ENCODE measurements around the gene PGBD2.
"Not testable (repeated sequence)": the region's sequence is repeated elsewhere in the genome, so short reads cannot be mapped to it uniquely, and the experiment has no call there.

Gene PGBD2, protein sequence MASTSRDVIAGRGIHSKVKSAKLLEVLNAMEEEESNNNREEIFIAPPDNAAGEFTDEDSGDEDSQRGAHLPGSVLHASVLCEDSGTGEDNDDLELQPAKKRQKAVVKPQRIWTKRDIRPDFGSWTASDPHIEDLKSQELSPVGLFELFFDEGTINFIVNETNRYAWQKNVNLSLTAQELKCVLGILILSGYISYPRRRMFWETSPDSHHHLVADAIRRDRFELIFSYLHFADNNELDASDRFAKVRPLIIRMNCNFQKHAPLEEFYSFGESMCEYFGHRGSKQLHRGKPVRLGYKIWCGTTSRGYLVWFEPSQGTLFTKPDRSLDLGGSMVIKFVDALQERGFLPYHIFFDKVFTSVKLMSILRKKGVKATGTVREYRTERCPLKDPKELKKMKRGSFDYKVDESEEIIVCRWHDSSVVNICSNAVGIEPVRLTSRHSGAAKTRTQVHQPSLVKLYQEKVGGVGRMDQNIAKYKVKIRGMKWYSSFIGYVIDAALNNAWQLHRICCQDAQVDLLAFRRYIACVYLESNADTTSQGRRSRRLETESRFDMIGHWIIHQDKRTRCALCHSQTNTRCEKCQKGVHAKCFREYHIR
- 3.6 to 10.2 (median 7.9) reads per million in 4 donors for total RNA-seq

DNA sequence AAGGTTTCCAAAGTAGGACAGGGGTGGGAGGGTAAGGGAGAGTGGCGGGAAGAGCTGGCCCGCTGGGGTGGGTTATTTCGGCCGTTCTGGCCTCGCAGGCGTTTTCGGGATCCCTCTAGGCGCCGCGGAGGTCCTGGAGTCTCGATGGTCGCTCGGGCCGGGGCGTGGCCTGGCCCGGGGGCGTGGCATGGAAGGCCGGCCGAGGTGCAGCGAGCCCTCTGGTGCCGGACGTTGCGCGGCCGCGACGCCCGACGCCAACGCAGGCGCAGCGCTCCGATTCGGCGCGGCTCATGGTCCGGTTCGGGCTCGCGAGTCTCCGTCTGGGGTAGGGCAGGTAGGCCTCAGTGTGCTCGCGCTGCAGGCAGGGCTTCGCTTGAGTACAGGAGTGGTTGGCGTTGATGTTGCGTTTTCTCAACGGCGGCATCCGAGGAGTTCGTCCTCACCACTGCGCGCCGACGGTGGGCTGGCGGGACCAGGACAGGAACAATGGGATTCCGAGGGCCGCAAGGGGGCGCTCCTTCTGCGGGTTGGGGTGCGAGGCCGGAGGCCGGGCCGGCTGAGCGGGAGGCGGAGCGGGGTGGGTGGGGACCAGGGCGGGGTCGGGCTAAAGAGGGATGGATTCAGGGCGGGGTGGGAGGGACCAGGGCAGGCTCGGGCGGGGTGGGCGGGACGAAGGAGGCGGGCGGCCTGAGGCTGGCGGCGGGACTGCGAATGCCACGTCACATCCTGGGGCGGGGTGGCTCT lies at the start of gene PGBD2:
Gene PGBD2 (plus strand): TSS at position 227 of the 744 bp plus-strand sequence. CDS start 7,628 bp downstream, outside the sequence.
- peak; percentile 85 to 92 (median 91) for DNase-seq

DNA sequence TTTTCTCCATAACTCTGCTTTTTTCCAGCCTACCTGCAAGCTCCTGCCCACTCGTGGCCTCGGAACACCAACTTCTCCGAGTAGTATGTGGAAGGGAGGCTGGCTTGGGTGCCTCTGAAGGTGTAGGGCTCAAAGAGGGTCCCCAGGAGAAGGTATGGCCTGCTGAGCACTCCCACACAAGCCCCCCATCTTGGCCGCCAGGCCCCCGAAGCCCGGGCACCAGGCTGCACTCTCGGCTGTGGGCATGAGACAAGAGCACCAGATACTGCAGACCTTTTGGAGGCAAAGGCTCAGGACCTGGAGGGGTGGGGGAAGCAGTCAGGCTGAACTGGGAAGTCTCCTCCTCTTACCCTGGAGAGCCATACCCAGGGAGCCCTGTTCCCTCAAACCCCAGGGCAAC lies 48.8 kb upstream of the PGBD2 start:
- no peak for DNase-seq

GRCh38 chr1:248857749-248858095 lies 48.3 kb upstream of the PGBD2 start:
- DNase-seq: no peak

DNA sequence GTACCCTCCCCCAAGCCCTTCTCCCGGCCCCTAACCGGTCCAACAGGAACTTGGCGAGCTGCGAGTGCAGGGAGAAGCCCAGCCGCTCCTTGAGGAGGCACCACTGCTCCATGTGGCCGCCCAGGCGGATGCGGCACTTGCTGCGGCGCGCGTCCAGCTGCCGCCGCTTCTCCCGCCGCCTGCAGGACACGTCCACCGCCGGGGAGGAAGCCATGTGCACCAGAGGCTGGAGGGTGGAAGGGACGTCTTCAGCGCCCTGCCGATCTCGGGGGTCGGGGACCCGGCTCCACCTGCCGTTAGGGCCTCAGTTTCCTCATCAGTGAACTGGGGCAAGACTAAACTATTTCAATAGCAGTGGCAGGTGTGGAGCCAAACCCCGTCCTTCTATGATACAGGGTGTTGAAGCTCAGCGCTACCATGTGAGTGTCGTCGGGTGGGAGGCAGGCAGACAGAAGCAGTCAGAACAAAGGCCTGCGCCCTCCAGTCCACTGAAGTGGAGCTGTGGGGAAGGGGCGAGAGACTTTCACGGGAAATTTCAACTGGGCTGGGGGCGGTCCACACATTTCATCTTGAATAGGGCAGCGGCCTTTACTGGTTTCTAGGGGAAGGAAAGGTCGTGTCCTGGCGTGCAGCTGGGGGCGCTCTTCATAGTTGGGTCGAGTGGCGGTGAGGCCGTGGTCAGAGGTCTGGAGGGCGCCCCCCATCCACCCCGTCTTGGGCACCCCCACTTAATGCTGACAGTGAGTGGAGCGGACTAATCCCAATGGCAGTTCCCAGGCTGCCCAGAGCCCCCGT lies 47.7 kb upstream of the PGBD2 start:
- DNase-seq: peak in 1 of 5 donors; percentile 51

- DNase-seq: peak; percentile 95 to 98 (median 96)
Measured at GRCh38 chr1:248858891-248859889, 46.8 kb upstream of the PGBD2 start, which contains the start of gene ZNF692. Gene ZNF692, minus strand, starts transcription at chr1:248859085. Its CDS starts 776 bp downstream, at chr1:248858309.

DNA sequence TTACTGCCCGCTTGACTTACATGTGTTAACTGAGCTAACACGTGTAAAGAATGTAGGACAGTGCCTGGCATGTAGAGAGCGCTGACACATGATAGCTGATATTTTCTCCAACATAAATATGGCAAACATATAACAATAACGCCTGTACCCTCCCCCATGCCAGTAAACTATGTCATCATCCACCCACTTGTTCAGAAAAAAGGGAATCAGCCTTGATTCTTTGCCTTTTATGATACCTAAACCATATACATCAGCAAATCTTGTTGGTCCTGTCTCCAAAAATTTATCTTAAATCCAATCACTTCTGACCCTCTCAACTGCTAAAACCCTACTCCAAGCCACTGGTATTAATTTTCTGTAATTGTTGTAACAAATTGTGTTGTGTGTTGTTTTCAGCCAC lies 46.0 kb upstream of the PGBD2 start:
- DNase-seq: no peak

GRCh38 chr1:248861616-248862015 lies 44.4 kb upstream of the PGBD2 start:
- no peak for DNase-seq

- DNase-seq: no peak
Measured at GRCh38 chr1:248862695-248862997, 43.4 kb upstream of the PGBD2 start.

DNA sequence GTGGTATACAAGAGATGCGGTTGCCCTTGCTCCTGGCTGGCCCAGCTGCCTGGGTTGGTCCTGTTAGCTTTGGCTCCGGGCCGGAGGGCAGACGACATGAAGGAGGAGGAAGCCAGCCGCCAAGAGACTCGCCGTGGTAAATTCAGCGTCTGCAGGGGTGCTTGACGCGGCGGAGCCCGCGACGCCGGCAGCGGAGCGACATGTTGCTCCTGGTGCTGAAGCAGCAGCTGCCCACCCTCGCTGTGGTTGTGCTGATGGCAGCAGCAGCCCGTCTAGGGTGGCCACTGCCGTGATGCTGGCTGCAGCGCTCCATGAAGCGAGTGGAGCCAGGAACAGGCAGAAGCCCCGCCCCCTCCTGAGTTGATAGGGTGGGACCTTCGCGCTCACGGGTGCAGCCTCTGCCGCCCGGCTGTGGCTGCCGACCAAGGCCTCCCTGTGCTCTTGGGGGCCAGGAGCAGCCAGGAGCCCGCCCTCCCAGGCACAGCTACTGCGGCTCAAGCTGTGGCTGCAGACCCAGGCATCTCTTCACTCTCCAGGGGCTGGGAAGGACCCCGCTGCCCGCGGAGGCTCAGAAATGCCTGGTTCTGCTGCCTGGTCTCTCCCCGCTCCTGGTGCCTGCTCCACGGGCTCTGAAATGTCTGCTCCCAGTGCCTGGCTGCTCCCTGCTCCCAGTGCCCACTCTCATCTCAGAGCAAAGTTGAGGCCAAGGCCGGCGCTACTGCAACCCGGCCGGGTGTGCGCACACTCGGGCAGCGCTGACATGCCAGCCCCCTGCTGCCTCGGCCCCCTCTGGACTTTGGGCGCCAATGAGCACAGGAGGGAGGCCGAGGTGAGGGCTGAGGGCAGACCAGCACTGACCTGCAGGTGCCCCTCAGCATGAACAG lies 42.8 kb upstream of the PGBD2 start:
- peak; percentile 66 to 81 (median 76) for DNase-seq

DNA sequence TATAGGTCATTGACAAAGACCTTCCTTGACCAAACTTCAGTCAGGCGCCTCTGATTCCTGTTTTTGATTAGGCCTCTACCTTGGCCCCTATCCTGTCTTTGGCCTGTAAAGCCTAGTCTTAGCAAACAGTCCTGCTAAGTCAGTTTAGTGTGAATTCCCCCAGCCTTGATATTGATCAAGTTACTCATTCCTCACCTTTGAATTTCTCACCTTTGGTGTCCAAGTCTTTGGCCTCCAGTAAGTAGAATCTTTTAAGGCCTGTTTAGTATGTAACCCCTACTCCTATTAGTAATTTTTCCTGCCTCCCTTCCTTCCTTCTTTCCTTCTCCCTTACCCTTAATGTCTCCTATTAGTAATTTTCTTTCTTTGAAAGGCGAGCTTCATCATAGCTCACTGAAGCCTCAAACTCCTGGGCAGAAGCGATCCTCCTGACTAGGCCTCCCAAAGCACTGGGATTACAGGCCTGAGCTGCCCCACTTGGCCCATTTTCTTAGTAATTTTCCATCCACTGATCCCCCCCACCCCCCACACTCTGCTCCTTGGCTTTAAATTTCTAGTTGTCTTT lies 34.1 kb upstream of the PGBD2 start:
- no peak for DNase-seq

GRCh38 chr1:248872752-248873408 lies 33.2 kb upstream of the PGBD2 start:
- peak in 3 of 5 donors; percentile 14 to 54 (median 33) for DNase-seq

- peak; percentile 67 to 92 (median 87) for DNase-seq
Measured at GRCh38 chr1:248873409-248873992, 32.5 kb upstream of the PGBD2 start.

DNA sequence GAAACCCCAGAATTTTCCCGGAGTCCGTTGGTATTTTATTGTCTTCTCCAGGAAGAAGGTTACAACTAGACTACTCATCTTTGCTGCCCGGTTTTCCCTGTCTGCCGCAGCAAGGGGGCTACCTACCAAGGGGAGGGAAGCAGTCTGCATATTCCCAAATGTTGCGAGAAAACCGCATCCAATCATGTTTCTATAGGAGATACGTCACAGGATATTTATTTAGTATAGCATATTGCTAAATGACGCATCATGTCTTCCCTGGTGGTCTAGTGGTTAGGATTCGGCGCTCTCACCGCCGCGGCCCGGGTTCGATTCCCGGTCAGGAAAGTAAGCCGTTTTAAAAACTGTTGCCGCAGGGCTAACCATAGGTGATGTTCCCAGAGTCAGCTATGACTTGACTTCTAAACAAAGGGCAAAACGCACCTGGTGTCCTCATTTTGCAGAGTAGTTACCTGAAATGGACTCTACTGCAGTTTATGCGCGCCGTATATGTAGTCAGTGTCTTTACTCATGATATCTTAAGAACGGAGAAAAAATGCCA lies 32.0 kb upstream of the PGBD2 start:
- peak; percentile 52 to 84 (median 70) for DNase-seq

GRCh38 chr1:248881261-248881660 lies 24.8 kb upstream of the PGBD2 start:
- no peak for DNase-seq

DNA sequence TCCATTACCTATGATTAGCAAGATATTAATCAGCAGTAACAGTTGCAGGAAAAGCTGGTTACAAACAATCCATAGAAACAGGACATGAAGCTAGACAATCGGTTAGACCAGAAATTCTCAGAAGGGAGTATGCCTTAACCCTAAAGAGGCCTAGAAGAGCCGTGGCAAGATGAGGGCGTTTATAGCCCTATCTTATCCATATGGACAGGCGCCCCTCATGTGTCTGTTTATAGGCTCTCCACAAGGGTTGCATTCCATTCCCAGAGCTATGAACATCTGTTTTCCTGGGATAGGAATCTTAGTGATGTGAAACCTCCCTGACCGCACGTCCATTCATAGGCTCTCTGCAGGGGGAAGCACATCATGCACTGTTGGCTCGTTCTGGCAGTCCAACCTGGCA lies 23.6 kb upstream of the PGBD2 start:
- not testable (repeated sequence) for DNase-seq

DNA sequence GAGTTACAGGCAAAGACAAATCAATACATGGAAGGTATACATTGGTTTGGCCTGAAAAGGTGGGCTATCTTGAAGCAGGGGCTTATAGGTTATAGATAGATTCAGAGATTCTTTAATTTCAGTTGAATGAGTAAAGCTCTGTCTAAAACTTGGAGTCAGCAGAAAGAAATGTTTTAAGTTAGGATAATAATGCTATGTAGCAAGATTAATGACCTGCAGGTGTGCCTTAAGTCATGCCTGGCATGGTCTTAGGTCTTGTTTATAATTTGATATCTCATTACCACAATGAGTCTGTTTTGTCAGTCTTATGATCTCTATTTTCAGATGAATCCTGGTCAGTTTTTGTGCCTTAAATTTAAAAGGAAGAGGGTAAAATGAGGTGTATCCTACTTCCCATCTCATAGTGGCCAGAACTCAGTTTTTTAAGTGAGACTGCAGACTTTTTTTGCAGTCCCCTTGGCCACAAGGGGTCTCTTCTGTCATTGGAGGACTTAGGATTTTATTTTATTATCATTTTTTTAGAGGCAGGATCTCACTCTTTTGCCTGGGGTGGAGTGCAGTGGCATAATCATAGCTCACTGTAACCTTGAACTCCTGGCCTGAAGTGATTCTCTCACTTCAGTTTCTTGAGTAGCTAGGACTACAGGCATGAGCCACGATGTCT lies 21.3 kb upstream of the PGBD2 start:
- DNase-seq: no peak

DNA sequence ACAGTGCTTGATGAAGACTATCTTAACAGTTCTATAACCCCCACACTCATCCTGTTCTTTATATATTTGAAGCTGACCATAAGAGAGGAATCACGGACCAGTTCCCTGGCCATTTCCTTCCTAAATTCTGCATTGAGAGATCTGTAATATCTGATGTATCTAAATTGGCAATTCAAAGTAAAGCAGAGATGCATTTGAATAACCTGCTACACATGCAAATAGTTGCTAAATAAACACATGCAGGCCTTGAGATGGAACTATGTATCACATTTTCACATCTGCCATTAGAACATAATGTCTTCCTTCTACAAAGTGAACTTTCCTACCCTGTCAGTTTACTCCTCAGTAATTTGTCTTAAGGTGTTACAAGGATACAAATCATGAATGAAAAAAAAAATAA lies 20.4 kb upstream of the PGBD2 start:
- no peak for DNase-seq

DNA sequence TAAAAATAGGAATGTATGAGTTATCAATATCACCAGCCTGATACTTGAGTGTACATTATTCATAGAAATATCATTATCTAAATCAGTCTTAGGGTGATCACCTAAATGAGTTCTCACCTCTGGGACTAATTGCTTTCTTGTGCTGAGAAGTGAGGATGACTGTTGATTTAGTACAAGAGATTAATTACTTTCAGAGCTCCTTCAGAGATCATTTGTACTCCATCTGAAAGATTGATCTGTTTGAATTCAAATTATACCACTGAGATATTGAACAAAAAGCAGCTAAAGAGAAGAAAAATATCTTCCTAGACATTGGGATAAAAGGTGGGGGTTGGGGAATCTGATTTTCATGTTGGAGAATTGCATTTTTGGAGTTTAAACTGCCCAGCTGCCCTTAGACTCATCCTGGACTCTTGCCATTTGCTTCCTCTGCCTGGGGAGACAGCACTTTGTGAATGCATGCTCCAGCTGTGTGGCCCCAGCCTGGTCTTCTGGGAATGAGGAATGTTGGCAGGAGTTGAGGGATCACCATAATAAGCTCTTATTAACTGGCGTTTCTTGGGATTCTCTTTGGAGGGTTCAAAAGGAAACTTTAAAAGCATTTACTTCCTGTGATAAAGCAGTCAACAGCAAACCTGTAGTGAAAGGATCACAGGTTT lies 19.7 kb upstream of the PGBD2 start:
- DNase-seq: no peak

All from T-helper 1 cell (primary cell).